Spleen (tissue), 11 donors: Measurements from ENCODE around the gene CCDC88B. TPM values are rescaled to one million over a fixed set of nuclear protein-coding genes. Genes with fewer than 3 reads are reported as not detected.

ENCODE experiments used
- DNase-seq: peaks from one replicate; pipeline ENCODE4 v3.0.0-alpha.2; 2020
- H3K27ac ChIP-seq, 8 donors: fragments of 200-600 bp; sonication (generic) in 7 of 8; 1 replicate in 4 of 8; 2 replicates in 4 of 8; pipeline versions ENCODE4 v1.5.0 to v1.8.0; 2016 to 2021; ENCODE audit warnings: inconsistent platforms in 4 of 8, mild to moderate bottlenecking in 4 of 8, moderate library complexity in 1 of 8
- H3K27me3 ChIP-seq, 7 donors: fragments of 200-600 bp; sonication (generic) in 6 of 7; replicated peaks in 1 of 7; 1 replicate in 4 of 7; 2 replicates in 3 of 7; pipeline versions ENCODE4 v1.5.0 to v1.8.0; 2016 to 2021; ENCODE audit warnings: inconsistent platforms in 3 of 7, mild to moderate bottlenecking in 1 of 7
- H3K36me3 ChIP-seq, 6 donors: fragments of 200-600 bp; sonication (generic) in 5 of 6; 1 replicate in 4 of 6; 2 replicates in 2 of 6; pipeline versions ENCODE4 v1.5.0 to v1.8.0; 2016 to 2021; ENCODE audit warnings: inconsistent platforms in 2 of 6
- H3K4me1 ChIP-seq, 6 donors: fragments of 200-600 bp; sonication (generic) in 5 of 6; 1 replicate in 3 of 6; 2 replicates in 3 of 6; pipeline versions ENCODE4 v1.5.0 to v1.8.0; 2016 to 2021; ENCODE audit warnings: inconsistent platforms in 3 of 6
- H3K4me3 ChIP-seq, 8 donors: fragments of 200-600 bp; sonication (generic) in 7 of 8; 1 replicate in 4 of 8; 2 replicates in 4 of 8; pipeline versions ENCODE4 v1.5.0 to v1.8.0; 2016 to 2021; ENCODE audit warnings: inconsistent platforms in 4 of 8, mild to moderate bottlenecking in 4 of 8, moderate library complexity in 2 of 8
- H3K9me3 ChIP-seq, 8 donors: fragments of 200-600 bp; sonication (generic) in 7 of 8; 1 replicate in 4 of 8; 2 replicates in 4 of 8; pipeline versions ENCODE4 v1.5.0 to v1.8.0; 2016 to 2021; ENCODE audit warnings: inconsistent platforms in 4 of 8
- POLR2A ChIP-seq, 3 donors: fragments of 450-650 bp; IDR thresholded peaks; one replicate each; pipeline ENCODE4 v1.5.1; 2017; ENCODE audit warnings: antibody characterized with exemption in 3 of 3, mild to moderate bottlenecking in 1 of 3
- POLR2AphosphoS5 ChIP-seq, 3 donors: sonication (generic); formaldehyde crosslinking; IDR thresholded peaks; one replicate each; pipeline ENCODE4 v1.5.1; 2017; ENCODE audit warnings: antibody characterized with exemption in 3 of 3
- WGBS, 5 donors: extraction: QIAGEN DNeasy Blood & Tissue Kit in 3 of 5; methylation state at CpG; one replicate each; pipeline versions ENCODE4 v1.1.5 to v1.1.7; 2013 to 2018; 5-methylcytosine and 5-hydroxymethylcytosine counted together
- intact Hi-C: fragments of 100-400 bp; cut with DNase I; formaldehyde crosslinking; loops from one replicate; pipeline ENCODE4 v1.15.0; 2023; ENCODE audit warnings: low total_unique reads
- polyA plus RNA-seq, 3 donors: library from polyadenylated mRNA; stranded (reverse); fragments of 200-250 nt; gene quantifications; one replicate each; pipeline ENCODE4 v1.2.1, GENCODE V29; 2013
- total RNA-seq, 7 donors: library from RNA; depleted of rRNA in 3 of 7; stranded (reverse); fragments of >200 nt in 3 of 7; fragmentation: NEBNext Ultra II Directional in 4 of 7; extraction: Animal tissue kit (Norgen Biotek cat#: 25700) in 4 of 7; gene quantifications; one replicate each; pipeline versions ENCODE4 v1.1.0 to v1.2.1, GENCODE V29; 2016 to 2021
- TF ChIP-seq, protein P1 (sequence below), 11 experiments: fragments of 200-600 bp in 7 of 11; fragments of 450-650 bp in 4 of 11; sonication (generic) in 4 of 11; IDR thresholded peaks in 8 of 11; conservative IDR thresholded peaks in 3 of 11; 1 replicate in 7 of 11; 2 replicates in 4 of 11; pipeline versions ENCODE4 v1.4.0 to v1.8.0; 2016 to 2021; ENCODE audit warnings: antibody characterized with exemption in 11 of 11, inconsistent platforms in 4 of 11, mild to moderate bottlenecking in 1 of 11
- donor health status: healthy with polysubstance abuse.
- donor health status: DM: no; HTN: no; CAD: no; lungs with moderate emphysema.
- donor health status: DM: no; HTN: no; CAD: no.
- donor health status: Bipolar disorder and iron deficiency.
- donor health status: healthy.
- donor health status: DM: no; HTN: no; CAD: no.
- donor health status: DM: yes; HTN: yes; CAD: no.

Gene CCDC88B
- total and polyA plus RNA-seq, 10 donors = 64.3 to 638 (median 106) TPM

DNA sequence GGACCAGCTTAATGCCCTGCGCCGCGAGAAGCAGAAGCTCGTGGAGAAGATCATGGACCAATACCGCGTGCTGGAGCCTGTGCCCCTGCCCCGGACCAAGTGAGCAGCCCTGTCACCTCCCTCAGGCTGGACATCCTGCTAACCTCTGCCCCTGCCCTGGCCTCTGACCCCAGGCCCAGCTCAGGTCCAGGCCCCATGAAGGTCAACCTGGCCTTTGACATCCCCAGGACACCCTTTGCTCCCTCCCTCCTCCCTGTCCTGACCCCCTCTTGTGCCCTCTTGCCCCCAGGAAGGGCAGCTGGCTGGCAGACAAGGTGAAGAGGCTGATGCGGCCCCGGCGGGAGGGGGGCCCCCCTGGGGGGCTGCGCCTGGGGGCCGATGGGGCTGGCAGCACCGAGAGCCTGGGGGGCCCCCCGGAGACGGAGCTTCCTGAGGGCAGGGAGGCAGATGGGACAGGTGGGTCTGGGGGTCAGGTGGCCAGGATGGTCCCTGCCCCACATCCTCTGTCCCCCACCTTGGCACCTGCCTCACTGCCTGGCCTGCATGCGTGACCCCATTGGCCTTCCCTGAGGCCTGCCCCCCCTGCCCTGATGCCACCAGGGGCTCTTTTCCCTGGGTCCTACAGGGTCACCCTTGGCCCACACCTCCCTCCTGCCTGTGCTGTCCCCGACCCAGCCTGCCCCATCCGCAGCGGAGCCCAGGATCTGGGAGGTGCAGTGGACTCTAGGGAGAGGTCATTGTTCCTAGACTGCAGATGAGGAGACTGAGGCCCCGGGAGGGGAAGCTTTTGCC, 13.9 kb downstream of the CCDC88B start:
- Histone ChIP-seq H3K36me3 (peaks cover 0 to 83% (median 23%) of the 10 kb centered on the region in 6 donors), H3K9me3 (no peaks in the 10 kb centered on the region), H3K4me3 (peak overlapping the region in 3 of 8 donors; percentile 23 to 61 (median 36)), H3K27me3 (no peaks in the 10 kb centered on the region), H3K4me1 (peaks cover 19 to 77% (median 42%) of the 10 kb centered on the region in 6 donors), H3K27ac (peak overlapping the region in 1 of 8 donors; percentile 88)
- TF ChIP-seq, protein P1, sequence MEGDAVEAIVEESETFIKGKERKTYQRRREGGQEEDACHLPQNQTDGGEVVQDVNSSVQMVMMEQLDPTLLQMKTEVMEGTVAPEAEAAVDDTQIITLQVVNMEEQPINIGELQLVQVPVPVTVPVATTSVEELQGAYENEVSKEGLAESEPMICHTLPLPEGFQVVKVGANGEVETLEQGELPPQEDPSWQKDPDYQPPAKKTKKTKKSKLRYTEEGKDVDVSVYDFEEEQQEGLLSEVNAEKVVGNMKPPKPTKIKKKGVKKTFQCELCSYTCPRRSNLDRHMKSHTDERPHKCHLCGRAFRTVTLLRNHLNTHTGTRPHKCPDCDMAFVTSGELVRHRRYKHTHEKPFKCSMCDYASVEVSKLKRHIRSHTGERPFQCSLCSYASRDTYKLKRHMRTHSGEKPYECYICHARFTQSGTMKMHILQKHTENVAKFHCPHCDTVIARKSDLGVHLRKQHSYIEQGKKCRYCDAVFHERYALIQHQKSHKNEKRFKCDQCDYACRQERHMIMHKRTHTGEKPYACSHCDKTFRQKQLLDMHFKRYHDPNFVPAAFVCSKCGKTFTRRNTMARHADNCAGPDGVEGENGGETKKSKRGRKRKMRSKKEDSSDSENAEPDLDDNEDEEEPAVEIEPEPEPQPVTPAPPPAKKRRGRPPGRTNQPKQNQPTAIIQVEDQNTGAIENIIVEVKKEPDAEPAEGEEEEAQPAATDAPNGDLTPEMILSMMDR (IDR thresholded peaks at IDR 0.05 in 8 of 11, conservative IDR thresholded peaks at IDR 0.05 in 3 of 11) = no peak
- TF ChIP-seq POLR2A (IDR thresholded peaks at IDR 0.05) (no peak), POLR2AphosphoS5 (IDR thresholded peaks at IDR 0.05) (no peak)
- no peak for DNase-seq
- WGBS, 5 donors = 74 to 82% (median 77%) methylated on average over 12 to 20 of the region's 20 CpGs
- intact Hi-C loops = no loop called here

DNA sequence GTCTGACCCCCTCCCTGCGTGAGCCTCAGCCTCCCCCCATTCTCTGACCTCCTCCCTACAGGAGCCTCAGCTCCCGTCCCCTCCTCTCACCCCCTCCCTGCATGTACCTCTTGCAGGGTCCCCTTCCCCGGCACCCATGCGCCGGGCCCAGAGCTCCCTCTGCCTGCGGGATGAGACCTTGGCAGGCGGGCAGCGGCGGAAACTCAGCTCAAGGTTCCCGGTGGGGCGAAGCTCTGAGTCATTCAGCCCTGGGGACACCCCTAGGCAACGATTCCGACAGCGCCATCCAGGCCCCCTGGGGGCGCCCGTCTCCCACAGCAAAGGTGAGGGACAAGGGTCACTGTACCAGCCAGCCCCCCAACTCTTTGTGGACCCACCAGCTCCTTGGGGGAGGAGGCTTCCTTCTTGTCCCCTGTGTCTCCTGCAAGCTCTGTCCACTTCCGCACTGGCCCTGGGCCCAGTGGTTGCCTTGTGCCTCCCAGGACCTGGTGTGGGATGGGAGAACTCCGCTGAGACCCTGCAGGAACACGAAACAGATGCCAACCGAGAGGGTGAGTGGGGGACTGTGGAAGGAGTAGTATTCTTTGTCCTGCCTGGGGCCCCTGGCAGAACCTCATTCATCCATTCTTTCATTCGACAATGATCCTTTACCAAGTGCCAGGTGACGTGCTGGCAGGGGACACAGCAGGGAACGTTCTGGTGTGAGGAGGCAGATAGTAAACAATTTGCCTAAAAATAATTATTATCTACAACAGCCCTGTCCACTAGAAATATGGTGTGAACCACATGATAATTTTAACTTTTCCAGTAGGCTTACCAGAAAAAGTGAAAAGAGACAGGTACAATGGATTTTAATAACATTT, 15.3 kb downstream of the CCDC88B start:
- Histone ChIP-seq H3K4me3 (peak overlapping the region in 7 of 8 donors; percentile 21 to 61 (median 28)), H3K4me1 (peaks cover 29 to 87% (median 53%) of the 10 kb centered on the region in 6 donors), H3K36me3 (peaks cover 0 to 72% (median 14%) of the 10 kb centered on the region in 6 donors), H3K27me3 (no peaks in the 10 kb centered on the region), H3K9me3 (no peaks in the 10 kb centered on the region), H3K27ac (peak overlapping the region in 7 of 8 donors; percentile 41 to 88 (median 73))
- 20 to 29% (median 26%) methylated on average over 16 to 23 of the region's 23 CpGs for WGBS, 5 donors
- peak; percentile 92 for DNase-seq
- intact Hi-C loops = no loop called here
- TF ChIP-seq POLR2AphosphoS5 (IDR thresholded peaks at IDR 0.05) = peak; percentile 57 to 81 (median 80)
- no peak for TF ChIP-seq POLR2A (IDR thresholded peaks at IDR 0.05)
- TF ChIP-seq, protein P1 (IDR thresholded peaks at IDR 0.05 in 8 of 11, conservative IDR thresholded peaks at IDR 0.05 in 3 of 11) = peak; percentile 53 to 85 (median 78)

DNA sequence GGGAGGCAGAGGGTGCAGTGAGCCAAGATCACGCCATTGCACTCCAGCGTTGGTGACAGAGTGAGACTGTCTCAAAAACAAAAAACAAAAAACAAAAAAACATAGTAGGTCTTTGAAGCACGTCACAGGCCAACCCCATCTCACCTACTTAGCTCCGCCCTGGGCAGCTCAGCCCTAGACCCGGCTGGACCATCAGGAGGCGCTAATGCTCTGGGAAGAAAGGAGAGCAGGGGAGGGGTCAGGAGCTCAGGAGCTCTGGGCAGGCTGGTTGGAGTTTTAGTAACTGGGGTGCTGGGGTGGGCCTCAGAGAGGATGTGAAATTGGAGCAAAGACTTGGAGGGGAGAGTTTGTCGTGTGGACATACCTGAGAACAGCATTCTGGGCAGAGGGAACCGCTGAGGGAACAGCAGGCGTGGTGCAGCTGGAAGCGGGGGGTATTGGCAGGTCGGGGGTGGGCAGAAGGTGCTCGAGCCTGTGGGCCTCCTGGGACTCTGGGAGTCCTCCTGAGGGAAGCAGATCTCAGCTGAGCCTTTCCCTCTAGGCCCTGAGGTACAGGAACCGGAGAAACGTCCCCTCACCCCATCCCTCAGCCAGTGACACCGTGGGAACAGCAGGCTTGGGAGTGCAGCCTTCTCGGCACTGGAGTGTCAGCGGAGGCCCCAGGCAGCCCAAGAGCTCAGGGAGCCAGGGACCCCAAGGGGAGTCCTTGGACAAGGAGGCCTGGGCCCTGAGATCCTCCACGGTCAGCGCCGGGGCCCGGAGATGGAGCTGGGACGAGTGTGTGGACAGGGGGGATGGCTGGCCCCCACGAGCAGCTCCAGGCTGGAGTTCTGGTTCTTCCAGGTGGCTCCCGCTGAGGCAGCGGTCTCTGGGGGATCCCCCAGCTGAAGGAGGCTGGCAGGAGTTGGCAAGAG, 16.8 kb downstream of the CCDC88B start:
- no peak for DNase-seq
- intact Hi-C loops = no loop called here
- peaks cover 34 to 94% (median 61%) of the 10 kb centered on the region in 6 donors for H3K4me1 ChIP-seq
- H3K9me3 ChIP-seq = no peaks in the 10 kb centered on the region
- H3K27me3 ChIP-seq = no peaks in the 10 kb centered on the region
- H3K27ac ChIP-seq = peak overlapping the region in 4 of 8 donors; percentile 84 to 89 (median 86)
- 76 to 90% (median 83%) methylated on average over 20 to 25 of the region's 25 CpGs for WGBS, 5 donors
- H3K4me3 ChIP-seq = no peak overlapping the region
- H3K36me3 ChIP-seq = peaks cover 0 to 72% (median 25%) of the 10 kb centered on the region in 6 donors
- TF ChIP-seq, protein P1 (IDR thresholded peaks at IDR 0.05 in 8 of 11, conservative IDR thresholded peaks at IDR 0.05 in 3 of 11) = peak in 4 of 11 experiments; percentile 15 to 42 (median 24)
- TF ChIP-seq POLR2A (IDR thresholded peaks at IDR 0.05) = no peak
- TF ChIP-seq POLR2AphosphoS5 (IDR thresholded peaks at IDR 0.05) = peak in 1 of 3 donors; percentile 23
